ENCODE results near the gene XXYLT1.

Gene XXYLT1

DNA sequence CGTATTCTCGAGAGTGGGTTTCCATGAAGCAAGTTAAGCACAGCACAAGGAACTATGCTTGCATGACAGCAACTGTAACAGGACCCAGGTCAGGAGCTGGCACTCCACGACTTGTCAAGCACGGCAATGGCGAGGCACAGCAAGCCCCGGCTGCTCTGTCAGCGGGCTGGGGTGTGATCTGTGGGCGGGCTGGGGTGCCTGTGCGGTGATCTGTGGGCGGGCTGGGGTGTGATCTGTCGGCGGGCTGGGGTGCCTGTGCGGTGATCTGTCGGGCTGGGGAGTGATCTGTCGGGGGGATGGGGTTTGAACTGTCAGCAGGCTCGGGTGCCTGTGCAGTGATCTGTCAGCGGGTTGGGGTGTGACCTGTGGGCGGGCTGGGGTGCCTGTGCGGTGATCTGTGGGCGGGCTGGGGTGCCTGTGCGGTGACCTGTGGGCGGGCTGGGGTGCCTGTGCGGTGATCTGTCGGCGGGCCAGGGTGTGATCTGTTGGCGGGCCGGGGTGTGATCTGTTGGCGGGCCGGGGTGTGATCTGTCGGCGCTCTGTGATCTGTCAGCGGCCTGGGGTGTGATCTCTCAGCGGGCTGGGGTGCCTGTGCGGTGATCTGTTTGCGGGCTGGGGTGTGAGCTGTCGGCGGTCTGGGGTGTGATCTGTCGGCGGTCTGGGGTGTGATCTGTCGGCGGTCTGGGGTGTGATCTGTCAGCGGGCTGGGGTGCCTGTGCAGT is 205.7 kb downstream of the XXYLT1 start:
- in situ Hi-C loops (cut with MboI; ENCODE audit: low pct_unique_long_range_greater_than_20kb, low sequenced_read_pairs, unreplicated experiment): no loop called here
- no peak for DNase-seq (ENCODE audit: low spot score)
- TF ChIP-seq, protein P1, sequence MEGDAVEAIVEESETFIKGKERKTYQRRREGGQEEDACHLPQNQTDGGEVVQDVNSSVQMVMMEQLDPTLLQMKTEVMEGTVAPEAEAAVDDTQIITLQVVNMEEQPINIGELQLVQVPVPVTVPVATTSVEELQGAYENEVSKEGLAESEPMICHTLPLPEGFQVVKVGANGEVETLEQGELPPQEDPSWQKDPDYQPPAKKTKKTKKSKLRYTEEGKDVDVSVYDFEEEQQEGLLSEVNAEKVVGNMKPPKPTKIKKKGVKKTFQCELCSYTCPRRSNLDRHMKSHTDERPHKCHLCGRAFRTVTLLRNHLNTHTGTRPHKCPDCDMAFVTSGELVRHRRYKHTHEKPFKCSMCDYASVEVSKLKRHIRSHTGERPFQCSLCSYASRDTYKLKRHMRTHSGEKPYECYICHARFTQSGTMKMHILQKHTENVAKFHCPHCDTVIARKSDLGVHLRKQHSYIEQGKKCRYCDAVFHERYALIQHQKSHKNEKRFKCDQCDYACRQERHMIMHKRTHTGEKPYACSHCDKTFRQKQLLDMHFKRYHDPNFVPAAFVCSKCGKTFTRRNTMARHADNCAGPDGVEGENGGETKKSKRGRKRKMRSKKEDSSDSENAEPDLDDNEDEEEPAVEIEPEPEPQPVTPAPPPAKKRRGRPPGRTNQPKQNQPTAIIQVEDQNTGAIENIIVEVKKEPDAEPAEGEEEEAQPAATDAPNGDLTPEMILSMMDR (IDR thresholded peaks at IDR 0.05; ENCODE audit: extremely low read depth, insufficient read depth, missing control alignments): no peak

DNA sequence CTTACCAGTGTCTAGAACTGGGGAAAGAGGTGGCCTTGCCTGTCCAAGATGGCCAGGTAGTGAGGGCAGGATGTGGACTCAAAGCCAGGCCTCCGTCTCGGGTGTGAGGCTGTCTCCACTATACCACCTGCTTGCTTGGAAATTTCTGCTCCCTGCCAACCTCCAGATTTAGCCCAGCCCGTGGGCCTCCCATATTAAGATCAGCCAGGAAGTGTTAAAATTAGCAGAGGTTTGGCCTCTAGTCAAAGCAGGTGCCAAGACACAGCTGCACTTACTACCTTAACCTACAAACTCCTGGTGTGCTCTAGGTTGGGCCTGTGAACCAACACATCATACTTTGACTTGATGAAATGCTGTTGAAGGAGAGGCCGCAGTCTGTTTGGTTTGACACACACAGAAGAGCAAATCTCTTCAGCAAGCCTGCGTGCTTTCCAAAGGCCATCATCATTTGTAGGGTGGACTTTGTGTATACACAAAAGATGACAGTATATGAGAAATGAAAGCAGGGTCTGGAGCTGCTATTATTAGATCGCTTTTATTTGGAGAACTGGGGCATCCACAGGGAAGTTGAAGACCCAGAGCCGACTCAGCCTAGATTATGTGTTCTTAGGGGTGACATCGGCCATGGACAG is 206.5 kb downstream of the XXYLT1 start:
- TF ChIP-seq, protein P1 (IDR thresholded peaks at IDR 0.05; ENCODE audit: extremely low read depth, insufficient read depth, missing control alignments): no peak
- in situ Hi-C loops (cut with MboI; ENCODE audit: low pct_unique_long_range_greater_than_20kb, low sequenced_read_pairs, unreplicated experiment): no loop called here
- DNase-seq (ENCODE audit: low spot score): no peak

DNA sequence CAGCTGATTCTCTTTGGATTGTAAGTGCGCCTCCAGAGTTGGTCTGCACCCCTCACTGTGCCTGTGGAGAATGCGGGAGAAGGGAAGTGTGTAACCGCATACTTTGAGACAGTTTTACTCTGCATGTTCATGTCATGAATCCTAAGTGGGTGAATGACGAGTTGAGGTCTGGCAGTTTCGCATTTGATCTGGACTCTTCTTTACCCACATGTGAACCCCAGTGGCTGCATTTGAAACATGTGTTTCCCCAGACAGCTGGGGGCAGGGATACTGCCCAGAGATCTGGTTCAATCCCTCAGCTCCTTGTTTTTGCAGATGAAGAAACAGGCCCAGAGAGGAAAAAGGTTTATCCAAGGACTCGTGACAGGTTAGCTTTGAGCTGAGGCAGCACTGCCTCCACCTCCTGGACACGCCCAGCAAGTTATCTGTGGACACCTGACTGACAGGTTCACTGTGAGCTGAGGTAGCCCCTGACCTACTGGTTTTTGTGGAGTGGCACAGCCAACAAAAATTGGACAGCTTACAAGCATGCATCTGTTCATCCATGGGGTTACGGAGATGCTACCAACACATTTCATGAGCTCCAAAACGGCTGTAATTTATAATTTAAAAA is 207.3 kb downstream of the XXYLT1 start:
- in situ Hi-C loops (cut with MboI; ENCODE audit: low pct_unique_long_range_greater_than_20kb, low sequenced_read_pairs, unreplicated experiment): no loop called here

DNA sequence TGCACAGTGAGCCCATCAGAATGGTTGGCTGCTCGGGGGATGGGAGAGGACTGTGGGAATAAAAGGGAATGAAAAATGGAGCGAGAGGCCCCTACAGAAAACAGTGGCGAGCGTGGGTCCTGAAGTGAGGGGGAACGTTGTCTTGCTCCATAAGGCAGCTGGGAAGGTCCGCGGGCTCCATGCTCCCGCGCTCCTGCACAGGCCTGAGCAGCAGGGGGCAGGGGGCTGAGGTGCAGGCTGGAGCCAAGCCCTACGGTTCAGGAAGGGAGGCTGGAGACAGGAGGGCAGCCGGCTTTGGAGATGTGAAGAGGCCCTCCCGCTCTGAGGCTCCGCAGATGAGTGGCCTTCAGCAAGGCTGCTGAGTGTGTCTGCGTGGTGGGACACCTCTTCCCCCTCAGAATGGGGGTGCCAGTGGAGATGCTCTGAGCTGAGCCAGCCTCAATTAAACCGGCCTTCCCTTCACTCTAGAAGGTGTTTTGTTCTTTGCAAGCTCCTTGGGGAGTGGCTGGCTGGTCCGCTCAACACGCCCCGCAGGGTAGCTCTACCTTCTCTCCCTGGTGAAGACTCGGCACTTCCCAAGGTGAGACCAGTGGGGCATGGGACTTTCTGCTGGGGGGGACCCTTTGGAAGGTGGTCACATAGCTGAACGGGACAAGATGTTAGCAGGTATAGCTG is 208.0 kb downstream of the XXYLT1 start:
- TF ChIP-seq, protein P1 (IDR thresholded peaks at IDR 0.05; ENCODE audit: extremely low read depth, insufficient read depth, missing control alignments): no peak
- DNase-seq (ENCODE audit: low spot score): no peak
- in situ Hi-C loops (cut with MboI; ENCODE audit: low pct_unique_long_range_greater_than_20kb, low sequenced_read_pairs, unreplicated experiment): no loop called here

More for the DNA sequence above, 207.3 kb downstream of the XXYLT1 start:
- no peak for DNase-seq (ENCODE audit: low spot score)
- TF ChIP-seq, protein P1 (IDR thresholded peaks at IDR 0.05; ENCODE audit: extremely low read depth, insufficient read depth, missing control alignments): no peak

DNA sequence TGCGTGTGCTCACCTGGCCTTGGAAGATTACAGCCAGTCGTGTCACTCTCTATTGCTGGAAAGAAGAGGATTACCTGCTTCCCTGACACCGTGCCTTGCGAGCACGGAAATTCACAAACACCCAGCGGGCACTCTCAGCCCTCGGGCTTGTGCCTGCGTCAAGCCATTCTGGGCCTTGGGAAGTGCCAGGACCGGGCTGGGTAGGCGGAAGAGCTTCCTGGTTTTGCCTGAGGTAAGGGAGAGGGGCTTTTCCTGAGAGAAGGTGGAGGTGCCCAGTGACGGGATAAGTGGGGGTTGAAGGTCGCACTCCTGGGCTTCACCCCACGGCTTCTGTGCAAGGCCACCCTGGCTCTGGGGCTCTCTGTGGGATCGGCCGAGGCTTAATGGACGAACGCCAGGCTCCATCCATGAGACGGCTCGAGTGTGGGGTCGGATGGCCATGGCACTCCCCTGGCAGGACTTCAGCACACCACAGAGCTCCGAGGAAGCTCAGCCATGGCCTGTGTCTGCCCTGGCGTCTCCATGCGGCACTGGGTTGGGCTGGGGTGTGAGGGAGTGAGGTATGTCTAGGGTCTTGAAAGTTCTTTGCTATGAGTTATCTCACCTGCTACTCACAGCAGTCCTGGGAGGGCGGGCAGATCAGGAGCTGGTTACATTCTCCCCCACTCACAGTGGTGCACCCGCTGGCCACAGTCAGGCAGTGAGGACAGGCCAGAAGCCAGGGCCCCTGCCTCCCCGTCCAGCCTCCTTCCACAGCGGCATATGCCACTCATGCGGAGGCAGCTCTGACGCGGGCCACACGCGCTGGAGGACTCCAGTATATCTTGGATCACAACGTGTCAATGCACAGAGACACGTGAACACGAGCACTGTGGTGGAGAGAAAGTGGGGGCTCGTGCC is 209.0 kb downstream of the XXYLT1 start:
- TF ChIP-seq, protein P1 (IDR thresholded peaks at IDR 0.05; ENCODE audit: extremely low read depth, insufficient read depth, missing control alignments): no peak
- no peak for DNase-seq (ENCODE audit: low spot score)
- in situ Hi-C loops (cut with MboI; ENCODE audit: low pct_unique_long_range_greater_than_20kb, low sequenced_read_pairs, unreplicated experiment): no loop called here
